WERI-Rb-1 (cell line): ENCODE measurements around the gene NENF.
"Not testable (repeated sequence)": the region's sequence is repeated elsewhere in the genome, so short reads cannot be mapped to it uniquely, and the experiment has no call there.

Experiments used
- DNase-seq: peaks from one replicate; pipeline ENCODE4 v3.0.0-alpha.2; 2020
- H3K27ac ChIP-seq: fragments of 250-450 bp; sonication (Bioruptor Pico); 2 replicates; pipeline ENCODE4 v1.5.1; 2020; ENCODE audit warnings: mild to moderate bottlenecking, moderate library complexity
- H3K27me3 ChIP-seq: fragments of 250-450 bp; sonication (Bioruptor Pico); 2 replicates; pipeline ENCODE4 v1.5.1; 2021; ENCODE audit warnings: mild to moderate bottlenecking, low read depth, moderate library complexity; ENCODE audit not compliant: insufficient read depth, severe bottlenecking
- H3K36me3 ChIP-seq: fragments of 250-450 bp; sonication (Bioruptor Pico); 2 replicates; pipeline ENCODE4 v1.5.1; 2020; ENCODE audit warnings: mild to moderate bottlenecking, moderate library complexity
- H3K4me3 ChIP-seq: 2 replicates; pipeline ENCODE4 v1.5.1; 2011; ENCODE audit warnings: low read depth, mild to moderate bottlenecking, control low read depth, low read length
- H3K9me3 ChIP-seq: fragments of 250-450 bp; sonication (Bioruptor Pico); 2 replicates; pipeline ENCODE4 v1.5.1; 2021; ENCODE audit warnings: mild to moderate bottlenecking, moderate library complexity; ENCODE audit not compliant: severe bottlenecking
- TF ChIP-seq, protein P1 (sequence below): IDR thresholded peaks from 2 replicates; pipeline ENCODE4 v1.5.1; 2011; ENCODE audit warnings: low read depth, mild to moderate bottlenecking, control low read depth, inconsistent platforms, low read length

Gene NENF

GRCh38 chr1:212432661-212433576 is at the start of gene NENF:
NENF (plus strand) TSS chr1:212432920; CDS start chr1:212432944, 24 bp downstream.
- peak; percentile 76 for DNase-seq
- no peaks in the 10 kb centered on the region; the same call in none of the 2 replicates for H3K36me3 ChIP-seq
- H3K27ac ChIP-seq, result peak within 1 kb of the TSS; percentile 56
- peak within 1 kb of the TSS; percentile 60 for H3K4me3 ChIP-seq
- no peaks in the 10 kb centered on the region for H3K9me3 ChIP-seq
- TF ChIP-seq, protein P1, sequence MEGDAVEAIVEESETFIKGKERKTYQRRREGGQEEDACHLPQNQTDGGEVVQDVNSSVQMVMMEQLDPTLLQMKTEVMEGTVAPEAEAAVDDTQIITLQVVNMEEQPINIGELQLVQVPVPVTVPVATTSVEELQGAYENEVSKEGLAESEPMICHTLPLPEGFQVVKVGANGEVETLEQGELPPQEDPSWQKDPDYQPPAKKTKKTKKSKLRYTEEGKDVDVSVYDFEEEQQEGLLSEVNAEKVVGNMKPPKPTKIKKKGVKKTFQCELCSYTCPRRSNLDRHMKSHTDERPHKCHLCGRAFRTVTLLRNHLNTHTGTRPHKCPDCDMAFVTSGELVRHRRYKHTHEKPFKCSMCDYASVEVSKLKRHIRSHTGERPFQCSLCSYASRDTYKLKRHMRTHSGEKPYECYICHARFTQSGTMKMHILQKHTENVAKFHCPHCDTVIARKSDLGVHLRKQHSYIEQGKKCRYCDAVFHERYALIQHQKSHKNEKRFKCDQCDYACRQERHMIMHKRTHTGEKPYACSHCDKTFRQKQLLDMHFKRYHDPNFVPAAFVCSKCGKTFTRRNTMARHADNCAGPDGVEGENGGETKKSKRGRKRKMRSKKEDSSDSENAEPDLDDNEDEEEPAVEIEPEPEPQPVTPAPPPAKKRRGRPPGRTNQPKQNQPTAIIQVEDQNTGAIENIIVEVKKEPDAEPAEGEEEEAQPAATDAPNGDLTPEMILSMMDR, result no peak
- H3K27me3 ChIP-seq, result no peaks in the 10 kb centered on the region

DNA sequence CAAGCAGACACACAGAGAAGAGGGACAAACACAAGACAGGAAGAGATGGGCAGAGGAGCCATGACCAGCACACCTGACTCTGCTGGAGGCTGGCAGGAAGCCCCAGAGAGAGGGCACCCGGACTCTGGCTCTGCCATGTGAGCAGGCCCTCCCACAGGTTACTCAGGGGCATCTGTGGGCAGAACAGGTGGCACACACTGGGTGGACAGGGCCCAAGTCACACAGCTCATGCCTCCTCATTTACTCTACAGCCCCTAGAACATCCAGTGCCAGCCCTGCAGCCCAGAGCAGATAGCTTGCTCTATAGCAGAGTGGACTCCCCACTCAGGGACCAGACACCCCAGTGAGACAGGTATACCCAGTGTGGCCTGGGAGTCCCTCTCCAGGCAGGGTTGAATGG is 46.7 kb upstream of the NENF start:
- TF ChIP-seq, protein P1, result no peak
- Histone ChIP-seq H3K36me3 (peaks cover 30% of the 10 kb centered on the region), H3K9me3 (peaks cover 6% of the 10 kb centered on the region), H3K4me3 (no peak overlapping the region), H3K27ac (no peak overlapping the region), H3K27me3 (no peaks in the 10 kb centered on the region)
- no peak for DNase-seq

- no peak overlapping the region for H3K27ac ChIP-seq
- no peak overlapping the region for H3K4me3 ChIP-seq
- H3K27me3 ChIP-seq, result no peaks in the 10 kb centered on the region
- H3K9me3 ChIP-seq, result peaks cover 6% of the 10 kb centered on the region
- H3K36me3 ChIP-seq, result peaks cover 21% of the 10 kb centered on the region
- DNase-seq, result no peak
- TF ChIP-seq, protein P1, result no peak
Measured at GRCh38 chr1:212388985-212389716, 43.6 kb upstream of the NENF start.

- H3K9me3 ChIP-seq, H3K27me3 ChIP-seq, H3K36me3 ChIP-seq, DNase-seq, H3K27ac ChIP-seq, H3K4me3 ChIP-seq: not testable (repeated sequence)
Measured at GRCh38 chr1:212395678-212396437, 36.9 kb upstream of the NENF start.

- Histone ChIP-seq H3K27me3 (no peaks in the 10 kb centered on the region), H3K36me3 (no peaks in the 10 kb centered on the region; the same call in 1 of the 2 replicates), H3K9me3 (peaks cover 3% of the 10 kb centered on the region), H3K4me3 (no peak overlapping the region), H3K27ac (no peak overlapping the region)
- TF ChIP-seq, protein P1, result no peak
- no peak for DNase-seq
Measured at GRCh38 chr1:212396638-212397037, 36.1 kb upstream of the NENF start.

DNA sequence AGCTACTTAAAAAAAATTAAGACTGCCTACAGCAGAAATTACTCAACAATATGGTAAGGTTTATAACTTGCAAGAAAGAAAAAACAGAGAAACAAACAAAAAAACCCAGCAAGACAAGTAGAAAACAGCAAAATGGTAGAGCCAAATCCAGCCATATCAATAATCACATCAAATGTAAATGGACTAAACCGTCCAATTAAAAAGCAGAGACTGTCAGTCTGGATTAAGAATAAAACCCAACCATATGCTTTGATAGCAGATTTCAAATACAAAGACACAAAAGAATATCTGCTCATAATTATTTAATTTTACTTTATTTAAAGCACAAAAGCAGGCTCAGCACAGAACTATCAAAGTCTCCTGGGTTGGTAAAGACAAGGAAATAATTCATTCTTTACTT is 35.5 kb upstream of the NENF start:
- no peaks in the 10 kb centered on the region; the same call in 1 of the 2 replicates for H3K36me3 ChIP-seq

More for the DNA sequence above, 35.5 kb upstream of the NENF start:
- H3K9me3 ChIP-seq, result peaks cover 3% of the 10 kb centered on the region
- TF ChIP-seq, protein P1, result no peak
- no peak for DNase-seq
- H3K4me3 ChIP-seq, result no peak overlapping the region
- H3K27ac ChIP-seq, result no peak overlapping the region
- no peaks in the 10 kb centered on the region for H3K27me3 ChIP-seq
